ENCODE results near the gene ANKRD13B. TPM values are rescaled to one million over a fixed set of nuclear protein-coding genes. Genes with fewer than 3 reads are reported as not detected.

The ANKRD13B gene
- total RNA-seq, 3 donors from 2014 or later (not counting 1 experiment from before 2014, with no cell fraction given) = 2.3 to 6.6 (median 4.0) TPM

- no peak for ATAC-seq
- Histone ChIP-seq H3K36me3 (ENCODE audit: control insufficient read depth, insufficient read depth, low read length) (peaks cover 5% of the 10 kb centered on the region), H3K4me1 (ENCODE audit: control insufficient read depth, insufficient read depth, low read length) (peaks cover 74% of the 10 kb centered on the region), H3K4me3 (ENCODE audit: low read length) (no peak overlapping the region), H3K27ac (ENCODE audit: low read length) (no peak overlapping the region), H3K9me3 (ENCODE audit: control insufficient read depth, insufficient read depth, low read length) (no peaks in the 10 kb centered on the region), H3K27me3 (ENCODE audit: control insufficient read depth, insufficient read depth, low read length) (no peaks in the 10 kb centered on the region)
- intact Hi-C loops (cut with micrococcal nuclease) = no loop called here
- no peaks in the 10 kb centered on the region for H3K9me3 Mint-ChIP-seq
- H3K27me3 Mint-ChIP-seq (ENCODE audit: low read depth in 2 of 2) = no peaks in the 10 kb centered on the region
- peaks cover 20 to 64% of the 10 kb centered on the region in 2 donors for H3K4me1 Mint-ChIP-seq
- TF ChIP-seq CTCF (IDR thresholded peaks at IDR 0.05) = no peak
- H3K4me3 Mint-ChIP-seq = peak overlapping the region; percentile 85
- H3K27ac Mint-ChIP-seq = peak overlapping the region; percentile 50 to 79
- no peak for DNase-seq
- no peaks in the 10 kb centered on the region for H3K36me3 Mint-ChIP-seq
- WGBS (ENCODE audit: insufficient coverage) = 92% methylated on average over 5 of the region's 6 CpGs
Measured at GRCh38 chr17:29587591-29587990, 5.3 kb upstream of the ANKRD13B start.

- Histone ChIP-seq H3K27ac (ENCODE audit: low read length) (peak overlapping the region; percentile 56), H3K4me1 (ENCODE audit: control insufficient read depth, insufficient read depth, low read length) (peaks cover 77% of the 10 kb centered on the region), H3K4me3 (ENCODE audit: low read length) (peak overlapping the region; percentile 70), H3K9me3 (ENCODE audit: control insufficient read depth, insufficient read depth, low read length) (no peaks in the 10 kb centered on the region), H3K27me3 (ENCODE audit: control insufficient read depth, insufficient read depth, low read length) (no peaks in the 10 kb centered on the region), H3K36me3 (ENCODE audit: control insufficient read depth, insufficient read depth, low read length) (peaks cover 2% of the 10 kb centered on the region)
- peak overlapping the region; percentile 50 to 79 for H3K27ac Mint-ChIP-seq
- H3K36me3 Mint-ChIP-seq = no peaks in the 10 kb centered on the region
- H3K4me1 Mint-ChIP-seq = peaks cover 20 to 68% of the 10 kb centered on the region in 2 donors
- no peak for TF ChIP-seq CTCF (IDR thresholded peaks at IDR 0.05)
- DNase-seq = no peak
- H3K9me3 Mint-ChIP-seq = no peaks in the 10 kb centered on the region
- intact Hi-C loops (cut with micrococcal nuclease) = loop anchor here (2.0 kb wide), 2 partner anchors 19 to 27 kb away; partner anchors contain the start of gene TP53I13
- peak overlapping the region; percentile 85 for H3K4me3 Mint-ChIP-seq
- 20% methylated on average over 5 of the region's 8 CpGs for WGBS (ENCODE audit: insufficient coverage)
- no peaks in the 10 kb centered on the region for H3K27me3 Mint-ChIP-seq (ENCODE audit: low read depth in 2 of 2)
- no peak for ATAC-seq
Measured at GRCh38 chr17:29588017-29588561, 4.8 kb upstream of the ANKRD13B start.

- intact Hi-C loops (cut with micrococcal nuclease) = loop anchor here (1.0 to 2.0 kb wide), 3 partner anchors 8 to 26 kb away; partner anchors contain the start of gene TP53I13
- Mint-ChIP-seq H3K36me3 (no peaks in the 10 kb centered on the region), H3K27ac (peak overlapping the region; percentile 50 to 79), H3K4me1 (peaks cover 20 to 70% of the 10 kb centered on the region in 2 donors), H3K4me3 (peak overlapping the region; percentile 85), H3K27me3 (ENCODE audit: low read depth in 2 of 2) (no peaks in the 10 kb centered on the region), H3K9me3 (no peaks in the 10 kb centered on the region)
- Histone ChIP-seq H3K27me3 (ENCODE audit: control insufficient read depth, insufficient read depth, low read length) (peaks cover 1% of the 10 kb centered on the region), H3K9me3 (ENCODE audit: control insufficient read depth, insufficient read depth, low read length) (no peaks in the 10 kb centered on the region), H3K4me3 (ENCODE audit: low read length) (peak overlapping the region; percentile 70), H3K4me1 (ENCODE audit: control insufficient read depth, insufficient read depth, low read length) (peaks cover 80% of the 10 kb centered on the region), H3K36me3 (ENCODE audit: control insufficient read depth, insufficient read depth, low read length) (no peaks in the 10 kb centered on the region), H3K27ac (ENCODE audit: low read length) (peak overlapping the region; percentile 56)
- WGBS (ENCODE audit: insufficient coverage) = under 1% methylated on average over 72 of the region's 72 CpGs
- peak; percentile 20 to 45 (median 34) for ATAC-seq
- no peak for TF ChIP-seq CTCF (IDR thresholded peaks at IDR 0.05)
- DNase-seq = peak in 1 of 2 donors; percentile 70
Measured at GRCh38 chr17:29588562-29589411, 4.1 kb upstream of the ANKRD13B start.

Measured in natural killer cell (primary cell).